ENCODE results near the gene SAG.

Gene SAG

GRCh38 chr2:233307565-233307964 lies at the start of gene SAG:
Gene SAG, plus strand, starts transcription at chr2:233307816. Its CDS starts 1,374 bp downstream, at chr2:233309190.
- no peak within 1 kb of the TSS for H3K27ac ChIP-seq

GRCh38 chr2:233258211-233258610 lies 49.4 kb upstream of the SAG start:
- TF ChIP-seq ZFX (IDR thresholded peaks at IDR 0.05; ENCODE audit: borderline replicate concordance) (no peak), CTCF (IDR thresholded peaks at IDR 0.05) (no peak)
- no peak overlapping the region for H3K27ac ChIP-seq

More at GRCh38 chr2:233307565-233307964, at the start of gene SAG:
- TF ChIP-seq ZFX (IDR thresholded peaks at IDR 0.05; ENCODE audit: borderline replicate concordance): no peak
- TF ChIP-seq CTCF (IDR thresholded peaks at IDR 0.05): no peak

- no peak for TF ChIP-seq ZFX (IDR thresholded peaks at IDR 0.05; ENCODE audit: borderline replicate concordance)
- no peak for TF ChIP-seq CTCF (IDR thresholded peaks at IDR 0.05)
- no peak overlapping the region for H3K27ac ChIP-seq
Observed at GRCh38 chr2:233259730-233260129, 47.9 kb upstream of the SAG start.

GRCh38 chr2:233260661-233261060 lies 47.0 kb upstream of the SAG start:
- no peak overlapping the region for H3K27ac ChIP-seq
- TF ChIP-seq CTCF (IDR thresholded peaks at IDR 0.05) (no peak), ZFX (IDR thresholded peaks at IDR 0.05; ENCODE audit: borderline replicate concordance) (no peak)

- H3K27ac ChIP-seq: no peak overlapping the region
Observed at GRCh38 chr2:233261819-233262555, 45.6 kb upstream of the SAG start.

GRCh38 chr2:233262562-233262961 lies 45.1 kb upstream of the SAG start:
- no peak overlapping the region for H3K27ac ChIP-seq
- no peak for TF ChIP-seq CTCF (IDR thresholded peaks at IDR 0.05)
- TF ChIP-seq ZFX (IDR thresholded peaks at IDR 0.05; ENCODE audit: borderline replicate concordance): no peak

More at GRCh38 chr2:233261819-233262555, 45.6 kb upstream of the SAG start:
- TF ChIP-seq ZFX (IDR thresholded peaks at IDR 0.05; ENCODE audit: borderline replicate concordance) (no peak), CTCF (IDR thresholded peaks at IDR 0.05) (no peak)

- TF ChIP-seq ZFX (IDR thresholded peaks at IDR 0.05; ENCODE audit: borderline replicate concordance) (no peak), CTCF (IDR thresholded peaks at IDR 0.05) (no peak)
- no peak overlapping the region for H3K27ac ChIP-seq
Observed at GRCh38 chr2:233263045-233263570, 44.5 kb upstream of the SAG start.

Measured in 22Rv1 (cell line).